NCI-H146 treated with DMSO at 0.1 percent for 48 hours (cell line): ENCODE measurements around the gene ANKRD9.
"Not testable (repeated sequence)": the region's sequence is repeated elsewhere in the genome, so short reads cannot be mapped to it uniquely, and the experiment has no call there.

Source experiments
- DNase-seq: peaks from one replicate; lab custom pipeline; 2025; ENCODE audit not compliant: unreplicated experiment; lab: John Stamatoyannopoulos, UW

Gene ANKRD9

DNA sequence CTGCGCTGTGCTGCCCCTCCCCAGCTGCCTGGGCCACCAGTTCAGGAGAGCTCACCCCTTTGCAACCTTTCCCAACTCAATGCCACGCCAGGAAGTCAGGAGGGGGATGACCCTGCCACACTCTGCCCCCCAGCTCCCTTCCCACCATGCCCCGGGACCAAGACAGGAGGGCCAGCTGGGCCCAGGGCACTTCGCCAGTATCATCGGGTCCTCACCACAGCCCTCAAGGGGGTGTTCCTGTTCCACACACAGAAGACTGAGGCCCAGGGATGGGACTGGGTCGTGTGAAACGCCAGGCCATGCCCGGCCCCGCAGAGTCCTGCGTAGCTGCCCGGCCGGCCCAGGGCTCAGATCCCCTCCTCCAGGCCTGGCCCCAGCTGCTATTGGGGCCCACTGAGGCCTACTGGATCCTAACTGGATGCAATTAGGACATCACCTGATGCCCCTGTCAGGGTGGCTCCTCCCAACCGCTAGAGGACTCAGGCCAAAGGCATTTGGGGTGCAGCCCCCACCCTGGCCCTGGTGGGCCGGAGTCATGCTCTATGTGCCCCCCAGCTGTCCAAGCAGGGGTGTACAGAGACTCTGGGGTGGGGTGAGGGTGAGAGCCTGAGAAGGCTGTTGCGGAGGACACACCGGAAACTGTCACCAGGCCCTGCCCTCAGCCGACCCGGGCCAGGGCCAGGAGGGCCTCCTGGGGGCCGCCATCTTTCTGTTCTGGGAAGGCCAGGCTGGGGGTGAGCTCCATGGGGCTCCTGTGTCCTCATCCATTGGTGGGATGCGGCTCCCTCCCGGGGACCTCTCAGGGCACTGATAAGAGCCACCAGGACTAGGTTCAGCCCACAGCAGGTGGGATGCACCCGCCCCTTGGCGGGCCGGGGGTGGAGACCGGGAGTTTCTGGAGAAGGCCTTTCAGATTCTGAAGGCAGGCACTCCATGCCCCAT lies 29.3 kb upstream of the ANKRD9 start:
- no peak for DNase-seq

DNA sequence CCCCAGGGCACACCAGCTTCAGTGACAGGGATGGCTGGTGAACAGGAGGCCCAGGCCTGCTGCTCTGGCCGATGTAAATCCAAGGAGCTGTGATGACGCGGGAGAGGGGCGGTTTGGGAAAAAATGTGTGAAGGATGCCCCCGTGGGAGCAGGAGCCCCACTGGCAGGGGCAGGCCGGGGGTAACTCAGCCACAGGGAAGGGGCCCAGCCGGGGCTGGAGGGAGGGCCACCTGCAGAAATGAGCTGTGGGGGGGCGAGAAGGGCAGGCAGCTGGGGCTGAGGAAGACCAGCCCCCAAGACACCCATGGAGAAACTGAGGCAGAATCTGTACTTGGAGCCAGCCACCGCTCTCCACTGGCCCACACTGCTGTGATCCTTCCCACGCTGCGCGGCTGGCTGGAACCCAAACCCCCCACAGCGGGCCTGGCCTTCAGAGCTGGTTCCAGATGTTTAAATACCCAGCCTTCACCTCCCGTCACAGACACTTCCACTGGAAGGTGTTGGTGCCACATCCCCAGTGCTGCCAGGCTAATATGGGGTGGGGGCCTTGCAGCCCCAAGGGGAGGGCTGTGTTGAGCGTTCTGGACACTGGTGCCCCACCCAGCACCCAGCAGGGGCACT lies 28.5 kb upstream of the ANKRD9 start:
- no peak for DNase-seq

DNA sequence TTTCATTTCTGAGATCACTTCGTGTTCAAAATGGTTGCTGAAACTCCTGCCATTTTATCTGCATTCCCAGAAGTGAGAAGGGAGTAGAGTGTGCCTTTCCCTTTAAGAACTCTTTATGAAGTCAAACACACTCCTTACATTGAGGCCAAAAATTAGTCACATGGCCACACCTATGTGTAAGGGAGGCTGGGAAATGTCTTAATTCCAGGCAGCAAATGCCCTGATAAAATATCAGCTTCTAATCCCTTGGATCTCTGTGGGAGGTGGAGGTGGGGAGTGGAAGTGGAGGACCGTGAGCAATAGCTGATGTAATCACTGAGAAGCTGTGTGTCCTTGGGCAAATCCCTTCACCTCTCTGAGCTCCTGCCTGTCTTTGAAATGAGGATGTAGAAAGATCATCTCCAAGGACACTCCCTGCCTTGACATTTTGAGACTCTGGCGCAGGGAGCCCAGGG lies 22.7 kb upstream of the ANKRD9 start:
- no peak for DNase-seq

DNA sequence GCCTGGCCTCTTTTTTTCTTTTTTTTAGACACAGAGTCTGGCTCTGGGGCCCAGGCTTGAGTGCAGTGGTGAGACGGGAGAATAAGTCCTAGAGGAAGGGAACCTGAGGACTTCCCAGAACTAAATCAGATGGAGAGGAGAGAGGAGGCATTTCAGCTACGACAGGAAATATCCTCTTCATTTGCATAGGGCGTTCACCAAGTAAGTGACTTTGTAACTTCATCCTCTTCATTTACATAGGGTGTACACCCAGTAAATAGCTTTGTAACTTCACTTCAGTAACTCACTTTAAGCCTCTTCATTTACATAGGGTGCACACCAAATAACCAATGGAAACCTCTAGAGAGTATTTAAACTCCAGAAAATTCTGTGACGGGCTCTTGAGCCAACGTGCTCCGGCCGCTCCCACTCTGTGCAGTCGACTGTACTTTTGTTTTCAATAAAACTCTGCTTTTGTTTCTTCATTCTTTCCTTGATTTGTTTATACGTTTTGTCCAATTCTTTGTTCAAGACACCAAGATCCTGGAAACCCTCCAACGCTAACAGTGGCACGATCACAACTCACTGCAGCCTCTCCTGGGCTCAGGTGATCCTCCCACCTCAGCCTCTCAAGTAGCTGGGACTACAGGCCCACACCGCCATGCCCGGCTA lies 21.4 kb upstream of the ANKRD9 start:
- DNase-seq = no peak

DNA sequence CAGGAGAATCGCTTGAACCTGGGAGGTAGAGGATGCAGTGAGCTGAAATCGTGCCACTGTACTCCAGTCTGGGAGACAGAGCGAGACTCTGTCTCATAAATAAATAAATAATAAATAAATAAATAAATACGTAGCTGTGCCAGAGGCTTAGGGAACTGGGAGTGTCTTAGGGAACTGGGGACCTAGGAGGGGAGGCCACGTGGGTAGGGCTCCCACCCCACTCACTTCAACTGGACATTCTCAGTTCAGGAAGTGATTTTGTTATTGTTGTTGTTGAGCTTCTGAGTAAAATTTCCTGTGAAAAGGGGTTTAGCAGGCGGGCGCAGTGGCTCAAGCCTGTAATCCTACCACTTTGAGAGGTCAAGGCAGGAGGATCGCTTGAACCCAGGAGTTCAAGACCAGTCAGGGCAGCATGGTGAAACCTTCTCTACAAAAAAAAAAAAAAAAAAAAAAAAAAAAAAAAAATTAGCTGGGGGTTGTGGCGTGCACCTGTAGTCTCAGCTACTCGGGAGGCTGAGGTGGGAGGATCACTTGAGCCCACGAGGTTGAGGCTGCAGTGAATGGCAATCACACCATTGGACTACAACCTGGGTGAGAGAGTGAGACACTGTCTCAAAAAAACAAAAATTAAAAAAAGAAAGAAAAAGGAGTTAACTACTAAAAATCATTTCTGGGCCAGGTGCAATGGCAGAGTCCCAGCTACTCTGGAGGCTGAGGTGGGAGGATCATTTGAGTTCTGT lies 19.0 kb upstream of the ANKRD9 start:
- no peak for DNase-seq

DNA sequence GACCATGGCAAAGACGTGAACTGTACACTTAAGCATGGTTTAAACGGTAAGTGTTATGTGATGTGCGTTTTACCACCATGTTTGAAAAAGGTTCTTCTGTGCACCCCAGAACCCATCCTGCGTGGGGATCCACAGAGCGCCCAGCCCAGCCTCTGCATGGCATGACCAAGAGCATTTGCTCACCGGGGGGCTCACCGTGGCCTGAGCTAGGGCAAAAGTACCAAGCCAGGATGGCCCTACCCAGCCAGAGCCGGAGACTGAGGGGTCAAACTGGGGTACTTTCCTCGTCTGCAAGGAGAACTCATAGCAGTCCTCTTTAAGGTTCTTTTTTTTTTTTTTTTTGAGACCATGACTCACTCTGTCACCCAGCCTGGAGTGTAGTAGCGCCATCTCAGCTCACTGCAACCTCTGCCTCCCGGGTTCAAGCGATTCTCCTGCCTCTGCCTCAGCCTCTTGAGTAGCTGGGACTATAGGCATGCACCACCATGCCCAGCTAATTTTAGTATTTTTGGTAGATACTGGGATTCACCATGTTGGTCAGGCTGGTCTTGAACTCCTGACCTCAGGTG lies 16.4 kb upstream of the ANKRD9 start:
- no peak for DNase-seq

DNA sequence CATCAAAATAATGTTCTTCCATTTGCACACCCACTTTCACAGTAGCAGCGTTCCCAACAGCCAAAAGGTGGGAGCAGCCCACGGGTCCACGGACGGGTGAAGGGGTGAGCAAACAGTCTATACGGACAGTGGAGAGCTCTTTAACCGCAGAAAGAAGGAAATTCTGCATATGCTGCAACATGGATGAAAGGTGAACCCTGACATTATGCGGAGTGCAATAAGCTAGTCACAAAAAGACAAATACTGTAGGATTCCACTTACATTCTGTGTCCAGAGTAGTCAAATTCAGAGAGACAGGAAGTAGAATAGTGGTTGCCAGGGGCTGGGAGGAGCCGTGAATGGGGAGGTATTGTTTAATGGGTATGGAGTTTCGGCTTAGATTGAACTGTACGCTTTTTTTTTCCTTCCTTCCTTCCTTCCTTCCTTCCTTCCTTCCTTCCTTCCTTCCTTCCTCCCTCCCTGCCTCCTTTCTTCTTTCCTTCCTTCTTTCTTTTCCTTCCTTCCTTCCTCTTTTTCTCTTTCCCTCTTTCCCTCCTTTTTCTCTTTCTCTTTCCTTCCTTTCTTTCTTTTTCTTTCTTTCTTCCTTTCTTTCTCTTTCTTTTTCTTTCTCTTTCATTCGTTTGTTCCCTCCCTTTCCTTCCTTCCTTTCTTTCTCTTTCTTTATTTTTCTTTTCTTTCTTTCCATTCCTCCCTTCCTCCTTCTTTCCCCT lies 15.8 kb upstream of the ANKRD9 start:
- no peak for DNase-seq

DNA sequence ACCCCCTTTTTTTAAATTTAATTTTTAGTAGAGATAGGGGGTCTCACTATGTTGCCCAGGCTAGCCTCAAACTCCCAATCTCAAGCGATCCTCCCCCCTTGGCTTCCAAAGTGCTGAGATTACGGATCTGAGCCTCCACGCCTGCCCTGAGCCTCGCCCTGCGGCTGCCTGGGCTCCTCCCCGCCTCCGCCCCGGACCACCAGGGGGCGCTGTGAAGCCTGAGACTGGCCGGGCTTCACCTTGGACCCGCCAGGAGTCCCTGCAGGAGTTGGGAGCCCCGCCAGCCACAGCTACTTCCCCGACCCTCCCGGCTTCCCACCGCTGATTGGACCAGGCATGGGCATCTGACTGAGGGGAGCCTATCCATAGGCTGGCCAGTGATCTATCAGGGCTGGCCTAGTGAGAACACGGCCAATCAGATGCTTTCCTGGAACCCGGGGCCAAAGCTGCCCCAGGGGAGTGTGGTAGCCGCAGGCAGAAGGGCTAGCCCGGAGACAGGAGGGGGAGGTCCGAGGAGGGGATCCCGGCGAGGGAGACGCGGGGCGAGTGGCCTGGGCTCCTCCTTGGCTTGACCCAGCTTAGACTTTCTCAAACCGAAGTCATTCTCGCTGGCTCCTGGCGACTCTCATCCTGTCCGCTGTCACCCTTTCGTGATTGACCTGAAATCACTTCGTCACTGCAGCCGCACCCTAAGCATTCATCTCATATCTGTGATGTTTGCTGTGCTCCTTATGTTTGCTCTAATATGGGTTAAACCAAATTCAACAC lies 15.1 kb upstream of the ANKRD9 start:
- DNase-seq = peak; percentile 90

DNA sequence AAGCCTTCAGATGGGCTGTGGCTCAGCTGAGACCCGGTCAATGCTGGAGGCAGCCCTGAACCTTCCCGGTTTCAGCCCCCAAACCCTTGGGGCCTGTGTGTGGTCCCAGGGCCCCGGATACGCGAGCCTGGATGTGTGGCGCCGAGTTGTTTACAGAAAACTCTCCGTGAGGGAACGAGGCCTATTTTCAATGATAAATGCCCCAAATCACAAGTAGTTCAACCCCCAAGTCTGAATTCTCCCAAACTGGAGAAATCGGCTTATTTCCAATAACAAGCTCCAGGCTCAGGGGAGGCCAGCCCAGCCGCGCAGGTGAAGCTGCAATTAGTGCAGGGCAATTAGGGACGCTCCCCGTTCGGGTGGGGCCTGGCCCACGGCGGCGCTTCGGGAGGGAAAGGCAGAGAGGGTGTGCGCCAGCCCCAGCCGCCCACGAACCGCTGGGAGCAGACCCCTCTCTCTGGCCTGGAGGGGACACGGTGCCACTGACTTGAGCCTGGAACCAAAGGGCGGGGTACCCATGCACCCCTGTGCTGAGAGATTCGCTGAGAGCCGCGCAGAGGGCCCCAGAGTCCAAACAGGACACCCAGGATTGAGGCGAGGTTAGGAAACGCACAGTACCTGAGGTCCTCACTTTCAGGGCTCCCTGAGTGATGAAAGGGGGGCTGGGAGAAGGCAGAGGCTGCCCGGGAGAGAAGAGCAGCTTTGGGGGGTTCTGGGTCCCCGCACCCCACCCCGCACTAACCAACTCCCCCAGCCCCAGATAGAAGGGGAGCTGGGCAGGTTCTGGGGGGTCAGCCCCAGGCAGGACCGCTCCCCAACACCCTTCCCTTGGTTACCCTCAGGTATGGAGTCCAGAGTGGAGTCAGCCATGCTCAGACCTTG lies 14.2 kb upstream of the ANKRD9 start:
- peak; percentile 10 for DNase-seq

DNA sequence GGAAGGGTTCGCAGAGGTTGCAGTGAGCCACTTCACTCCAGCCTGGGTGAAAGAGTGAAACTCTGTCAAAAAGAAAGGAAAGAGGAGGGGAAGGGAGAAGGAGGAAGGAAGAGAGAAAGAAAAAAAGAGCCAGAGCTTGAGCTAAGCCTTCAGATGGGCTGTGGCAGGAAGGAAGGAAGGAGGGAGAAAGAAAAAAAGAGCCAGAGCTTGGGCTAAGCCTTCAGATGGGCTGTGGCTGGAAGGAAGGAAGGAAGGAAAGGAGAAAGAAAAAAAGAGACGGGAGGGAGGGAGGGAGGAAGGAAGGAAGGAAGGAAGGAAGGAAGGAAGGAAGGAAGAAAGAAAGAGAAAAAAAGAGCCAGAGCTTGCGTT lies 13.6 kb upstream of the ANKRD9 start:
- no peak for DNase-seq

DNA sequence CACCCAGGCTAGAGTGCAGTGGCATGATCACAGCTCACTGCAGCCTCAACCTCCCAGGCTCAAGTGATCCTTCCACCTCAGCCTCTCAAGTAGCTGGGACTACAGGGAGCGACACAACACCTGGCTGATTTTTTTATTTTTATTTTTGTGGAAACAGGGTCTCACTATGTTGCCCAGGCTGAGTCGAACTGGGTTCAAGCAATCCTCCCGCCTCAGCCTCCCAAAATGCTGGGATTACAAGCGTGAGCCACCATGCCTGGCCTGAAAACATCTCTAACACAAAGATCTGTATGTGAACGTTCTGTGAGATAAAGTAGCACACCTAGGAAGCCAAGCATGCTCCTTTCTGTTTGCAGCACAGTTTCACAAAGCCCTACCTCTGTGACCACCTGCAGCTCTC lies 10.1 kb upstream of the ANKRD9 start:
- not testable (repeated sequence) for DNase-seq

DNA sequence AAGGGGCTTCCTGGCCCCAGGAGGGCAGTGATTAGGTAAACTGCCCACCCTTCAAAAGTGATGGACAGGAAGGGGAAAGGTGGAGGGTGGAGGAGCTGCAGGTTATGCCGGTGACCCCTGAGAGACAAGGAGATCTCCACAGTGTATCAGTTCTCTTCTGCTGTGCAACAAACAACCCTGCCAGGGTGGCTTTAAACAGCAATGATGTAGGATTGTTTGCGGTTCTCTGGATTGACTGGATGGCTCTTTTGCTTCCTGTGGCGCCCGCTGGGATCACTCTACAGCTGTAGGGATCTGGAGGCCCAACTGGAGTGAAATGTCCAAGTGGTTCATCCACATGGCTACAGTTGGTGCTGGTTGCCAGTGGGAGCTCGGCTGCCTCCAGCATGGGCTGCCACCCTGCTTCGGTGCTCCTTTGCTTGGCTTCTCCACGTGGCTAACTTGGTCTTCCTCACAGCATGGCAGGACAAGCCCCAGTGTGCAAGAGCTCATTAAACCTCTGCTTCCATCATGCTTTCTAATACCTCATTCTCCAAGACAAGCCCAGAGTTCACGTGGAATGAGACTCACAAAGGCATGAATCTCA lies 8.6 kb upstream of the ANKRD9 start:
- DNase-seq = no peak

DNA sequence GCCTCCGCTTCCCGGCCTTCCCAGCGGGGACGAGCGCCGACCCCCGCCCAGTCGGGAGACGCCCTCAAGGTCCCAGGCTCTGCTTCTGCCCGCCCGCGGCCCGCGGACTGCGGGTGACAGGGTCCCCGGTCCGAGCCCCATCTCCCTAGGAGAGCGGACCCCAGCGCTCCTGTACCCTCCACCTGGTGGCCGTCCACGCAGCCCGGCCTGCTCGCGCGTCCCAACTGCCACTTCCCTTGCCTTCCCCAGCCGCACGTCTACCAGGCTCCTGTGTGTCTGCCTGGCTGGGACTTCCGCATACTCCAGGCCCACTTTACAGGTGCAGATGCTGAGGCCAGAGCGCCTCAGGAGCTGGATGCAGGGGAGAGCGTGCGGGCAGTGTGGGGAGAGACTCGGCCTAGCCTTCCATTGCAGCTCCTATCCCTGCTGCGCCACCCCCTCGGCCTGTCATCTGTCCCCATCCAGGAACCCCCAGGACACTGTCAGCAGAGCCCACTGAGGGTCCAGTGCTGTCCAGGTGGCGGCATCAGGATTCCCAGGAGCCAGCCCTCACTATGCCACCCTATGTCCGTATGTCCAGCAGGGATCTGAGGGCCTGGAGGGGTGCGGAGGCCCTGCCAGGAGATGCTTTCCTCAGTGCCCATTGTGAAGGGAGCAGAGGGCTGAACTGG lies 8.0 kb upstream of the ANKRD9 start:
- no peak for DNase-seq

DNA sequence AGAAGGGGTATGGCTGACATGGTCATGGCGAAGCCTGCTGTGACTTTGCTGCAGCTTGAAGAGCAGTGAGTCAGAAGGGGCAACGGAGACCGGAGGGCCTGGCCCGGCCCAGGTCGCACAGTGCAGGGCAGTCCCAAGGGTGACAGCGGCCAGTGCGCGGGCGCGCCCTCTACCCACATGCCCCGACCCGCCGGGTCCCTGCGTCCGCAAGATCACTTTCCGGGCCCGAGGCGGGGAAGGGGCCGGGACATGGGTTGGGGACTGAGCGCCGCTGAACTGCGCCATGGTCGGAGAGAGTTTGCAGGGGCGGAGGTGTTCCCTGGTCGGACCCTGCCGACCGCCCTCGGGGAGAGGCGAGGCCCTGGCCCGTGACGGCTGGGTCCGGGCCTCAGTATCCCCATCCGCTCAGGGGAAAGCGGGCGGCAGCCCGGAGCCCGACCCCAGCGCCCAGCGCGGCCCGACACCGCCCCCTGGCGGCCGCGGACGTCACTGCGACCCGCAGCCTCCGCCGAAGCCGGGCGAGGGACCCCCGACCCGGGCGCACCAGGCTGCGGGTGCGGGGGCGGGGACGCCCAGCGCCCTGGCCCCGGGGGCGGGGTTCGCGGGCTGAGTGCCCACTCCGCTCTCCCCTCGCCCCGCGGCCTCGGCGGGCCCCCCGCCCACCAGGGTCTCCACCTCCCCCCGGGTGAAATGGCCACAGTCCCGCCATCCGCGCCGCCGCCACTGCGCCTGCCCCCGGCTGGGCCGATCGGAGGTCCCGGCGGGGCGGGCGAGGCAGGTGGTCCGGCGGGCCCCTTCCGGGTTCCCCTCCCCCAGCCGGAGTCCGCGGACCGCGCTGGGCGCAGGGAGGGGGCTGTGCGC lies 7.2 kb upstream of the ANKRD9 start:
- peak; percentile 3 for DNase-seq

DNA sequence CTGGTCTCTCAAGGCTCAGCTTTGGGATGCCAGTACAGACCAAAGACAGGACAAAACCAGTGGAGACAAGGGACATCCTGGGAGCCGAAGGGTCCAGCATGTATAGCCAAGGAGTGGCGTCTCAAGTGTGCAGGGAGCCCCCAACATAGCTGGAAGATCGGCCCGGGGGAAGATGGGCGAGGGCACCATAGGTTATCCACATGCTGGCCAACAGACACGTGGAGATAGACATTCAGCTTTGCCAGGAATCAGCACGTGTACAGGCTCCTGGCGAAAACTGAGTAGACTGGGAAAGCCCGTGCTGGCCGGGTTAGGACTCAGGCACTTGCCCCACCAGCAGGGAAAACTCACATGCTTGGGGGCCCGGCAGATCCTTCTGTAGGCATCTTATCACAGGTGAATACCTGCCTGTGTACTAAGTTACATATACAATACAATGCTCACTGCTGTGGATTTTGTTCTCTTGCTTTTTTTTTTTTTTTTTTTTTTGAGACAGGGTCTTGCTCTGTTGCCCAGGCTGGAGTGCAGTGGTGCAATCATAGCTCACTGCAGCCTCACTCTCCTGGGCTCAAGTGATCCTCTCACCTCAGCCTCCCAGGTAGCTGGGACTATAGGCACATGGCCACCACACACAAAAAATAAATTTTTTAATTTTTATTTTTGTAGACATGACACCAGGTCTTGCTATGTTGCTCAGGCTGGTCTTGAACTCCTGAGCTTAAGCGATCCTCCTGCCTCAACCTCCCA lies 5.6 kb upstream of the ANKRD9 start:
- no peak for DNase-seq
